Hematopoietic multipotent progenitor cell treated with erythropoietin and hydrocortisone succinate and interleukin-3 and kit ligand, for 4 days (in vitro differentiated cells): ENCODE results near the gene HTR4.
"Not testable (repeated sequence)": the region's sequence is repeated elsewhere in the genome, so short reads cannot be mapped to it uniquely, and the experiment has no call there.

Experiments used
- DNase-seq: peaks from one replicate; pipeline ENCODE4 v3.0.0-alpha.2; 2015

HTR4 gene

GRCh38 chr5:148468746-148469145, 185.6 kb downstream of the HTR4 start:
- DNase-seq, result not testable (repeated sequence)

GRCh38 chr5:148467958-148468357, 186.4 kb downstream of the HTR4 start:
- DNase-seq, result no peak

GRCh38 chr5:148466236-148466580, 188.1 kb downstream of the HTR4 start:
- DNase-seq, result no peak

- peak; percentile 22 for DNase-seq
Measured at GRCh38 chr5:148465381-148466235, 188.7 kb downstream of the HTR4 start.

GRCh38 chr5:148459669-148460068, 194.7 kb downstream of the HTR4 start:
- DNase-seq, result no peak

GRCh38 chr5:148458036-148458888, 196.1 kb downstream of the HTR4 start:
- no peak for DNase-seq

- peak; percentile 84 for DNase-seq
Measured at GRCh38 chr5:148457183-148457620, 197.1 kb downstream of the HTR4 start.

- DNase-seq, result no peak
Measured at GRCh38 chr5:148455185-148455584, 199.1 kb downstream of the HTR4 start.

GRCh38 chr5:148454576-148454975, 199.8 kb downstream of the HTR4 start:
- DNase-seq, result no peak

- DNase-seq, result no peak
Measured at GRCh38 chr5:148452499-148453193, 201.7 kb downstream of the HTR4 start.

- DNase-seq, result no peak
Measured at GRCh38 chr5:148446611-148447010, 207.7 kb downstream of the HTR4 start.

GRCh38 chr5:148445578-148445977, 208.7 kb downstream of the HTR4 start:
- no peak for DNase-seq

- peak; percentile 86 for DNase-seq
Measured at GRCh38 chr5:148443998-148444397, 210.3 kb downstream of the HTR4 start.

GRCh38 chr5:148443241-148443640, 211.1 kb downstream of the HTR4 start:
- no peak for DNase-seq

- no peak for DNase-seq
Measured at GRCh38 chr5:148438933-148439332, 215.4 kb downstream of the HTR4 start.

GRCh38 chr5:148437249-148437648, 217.1 kb downstream of the HTR4 start:
- peak; percentile 72 for DNase-seq

GRCh38 chr5:148436029-148436428, 218.3 kb downstream of the HTR4 start:
- no peak for DNase-seq

GRCh38 chr5:148433826-148434225, 220.5 kb downstream of the HTR4 start:
- DNase-seq, result no peak
